Neural cell (in vitro differentiated cells): Measurements from ENCODE around the gene ASPRV1.

ENCODE experiments used
- EP300 ChIP-seq: fragments of 450-650 bp; conservative IDR thresholded peaks from 2 replicates; pipeline ENCODE4 v1.6.1; 2014; ENCODE audit warnings: antibody characterized with exemption, mild to moderate bottlenecking, moderate library complexity; ENCODE audit not compliant: poor library complexity, severe bottlenecking
- EZH2 ChIP-seq: fragments of 200-600, 300-800 bp; shearing (Covaris generic), sonication (generic); IDR thresholded peaks from 2 replicates; pipeline ENCODE4 v1.6.1; 2014; ENCODE audit warnings: antibody characterized with exemption, low read length, borderline replicate concordance, mild to moderate bottlenecking; ENCODE audit not compliant: insufficient read depth, poor library complexity, severe bottlenecking
- MXI1 ChIP-seq: fragments of 450-650 bp; conservative IDR thresholded peaks from 2 replicates; pipeline ENCODE4 v1.6.1; 2014; ENCODE audit warnings: antibody characterized with exemption, mild to moderate bottlenecking; ENCODE audit not compliant: poor library complexity, severe bottlenecking
- POLR2AphosphoS5 ChIP-seq: IDR thresholded peaks from 2 replicates; pipeline ENCODE4 v1.6.1; 2012
- RAD21 ChIP-seq: fragments of 450-650 bp; conservative IDR thresholded peaks from 2 replicates; pipeline ENCODE4 v1.6.1; 2014; ENCODE audit warnings: antibody characterized with exemption, mild to moderate bottlenecking, moderate library complexity
- SMC3 ChIP-seq: fragments of 450-650 bp; conservative IDR thresholded peaks from 2 replicates; pipeline ENCODE4 v1.6.1; 2014; ENCODE audit warnings: antibody characterized with exemption, mild to moderate bottlenecking, moderate library complexity; ENCODE audit not compliant: poor library complexity
- TAF1 ChIP-seq: IDR thresholded peaks from 2 replicates; pipeline ENCODE4 v1.6.1; 2012; ENCODE audit warnings: low read depth
- TF ChIP-seq, protein P1 (sequence below): fragments of 450-650 bp; IDR thresholded peaks from 2 replicates; pipeline ENCODE4 v1.5.1; 2014; ENCODE audit warnings: antibody characterized with exemption, mild to moderate bottlenecking, moderate library complexity; ENCODE audit not compliant: poor library complexity, severe bottlenecking
- TF ChIP-seq, protein P2 (sequence below): IDR thresholded peaks from 2 replicates; pipeline ENCODE4 v1.6.1; 2012; ENCODE audit warnings: borderline replicate concordance

DNA sequence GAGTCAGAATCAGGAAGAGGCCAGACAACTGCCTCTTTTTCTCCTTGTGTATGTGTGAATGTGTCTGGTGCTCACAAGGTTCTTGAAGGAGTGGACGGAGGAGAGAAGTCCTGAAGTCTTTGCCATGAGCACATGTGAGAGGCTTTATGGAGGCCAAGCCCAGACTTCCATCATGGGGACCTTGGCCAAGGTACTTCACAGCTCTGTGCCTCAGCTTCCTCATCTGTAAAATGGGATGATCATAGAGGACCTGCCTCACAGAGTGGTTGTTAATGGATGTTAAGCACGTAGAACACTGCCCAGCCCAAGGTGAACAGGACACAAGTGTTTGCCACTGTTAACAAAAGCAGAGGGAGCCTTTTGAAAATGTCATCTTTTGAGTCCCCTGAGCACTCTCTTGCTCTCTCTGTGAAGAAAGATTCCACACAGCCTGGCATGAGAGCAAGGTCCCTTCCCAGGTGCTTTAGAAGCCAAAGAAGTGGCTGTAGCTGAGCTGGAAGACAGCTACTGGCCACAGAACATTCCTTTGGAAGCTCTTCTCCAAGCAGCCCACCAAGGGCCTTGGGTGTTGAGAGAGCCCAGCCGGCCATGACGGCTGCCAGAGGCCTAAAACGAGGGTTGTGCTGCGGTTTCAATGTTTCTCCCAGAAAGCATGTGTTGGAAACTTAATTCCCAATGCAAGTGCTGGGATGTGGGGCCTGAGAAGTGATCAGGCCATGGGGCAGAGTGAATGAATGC, 41.8 kb upstream of the ASPRV1 start:
- TF ChIP-seq EZH2: no peak
- TF ChIP-seq, protein P1, sequence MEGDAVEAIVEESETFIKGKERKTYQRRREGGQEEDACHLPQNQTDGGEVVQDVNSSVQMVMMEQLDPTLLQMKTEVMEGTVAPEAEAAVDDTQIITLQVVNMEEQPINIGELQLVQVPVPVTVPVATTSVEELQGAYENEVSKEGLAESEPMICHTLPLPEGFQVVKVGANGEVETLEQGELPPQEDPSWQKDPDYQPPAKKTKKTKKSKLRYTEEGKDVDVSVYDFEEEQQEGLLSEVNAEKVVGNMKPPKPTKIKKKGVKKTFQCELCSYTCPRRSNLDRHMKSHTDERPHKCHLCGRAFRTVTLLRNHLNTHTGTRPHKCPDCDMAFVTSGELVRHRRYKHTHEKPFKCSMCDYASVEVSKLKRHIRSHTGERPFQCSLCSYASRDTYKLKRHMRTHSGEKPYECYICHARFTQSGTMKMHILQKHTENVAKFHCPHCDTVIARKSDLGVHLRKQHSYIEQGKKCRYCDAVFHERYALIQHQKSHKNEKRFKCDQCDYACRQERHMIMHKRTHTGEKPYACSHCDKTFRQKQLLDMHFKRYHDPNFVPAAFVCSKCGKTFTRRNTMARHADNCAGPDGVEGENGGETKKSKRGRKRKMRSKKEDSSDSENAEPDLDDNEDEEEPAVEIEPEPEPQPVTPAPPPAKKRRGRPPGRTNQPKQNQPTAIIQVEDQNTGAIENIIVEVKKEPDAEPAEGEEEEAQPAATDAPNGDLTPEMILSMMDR: no peak
- no peak for TF ChIP-seq RAD21
- no peak for TF ChIP-seq MXI1
- TF ChIP-seq EP300: no peak
- no peak for TF ChIP-seq POLR2AphosphoS5
- TF ChIP-seq TAF1: no peak
- TF ChIP-seq, protein P2, sequence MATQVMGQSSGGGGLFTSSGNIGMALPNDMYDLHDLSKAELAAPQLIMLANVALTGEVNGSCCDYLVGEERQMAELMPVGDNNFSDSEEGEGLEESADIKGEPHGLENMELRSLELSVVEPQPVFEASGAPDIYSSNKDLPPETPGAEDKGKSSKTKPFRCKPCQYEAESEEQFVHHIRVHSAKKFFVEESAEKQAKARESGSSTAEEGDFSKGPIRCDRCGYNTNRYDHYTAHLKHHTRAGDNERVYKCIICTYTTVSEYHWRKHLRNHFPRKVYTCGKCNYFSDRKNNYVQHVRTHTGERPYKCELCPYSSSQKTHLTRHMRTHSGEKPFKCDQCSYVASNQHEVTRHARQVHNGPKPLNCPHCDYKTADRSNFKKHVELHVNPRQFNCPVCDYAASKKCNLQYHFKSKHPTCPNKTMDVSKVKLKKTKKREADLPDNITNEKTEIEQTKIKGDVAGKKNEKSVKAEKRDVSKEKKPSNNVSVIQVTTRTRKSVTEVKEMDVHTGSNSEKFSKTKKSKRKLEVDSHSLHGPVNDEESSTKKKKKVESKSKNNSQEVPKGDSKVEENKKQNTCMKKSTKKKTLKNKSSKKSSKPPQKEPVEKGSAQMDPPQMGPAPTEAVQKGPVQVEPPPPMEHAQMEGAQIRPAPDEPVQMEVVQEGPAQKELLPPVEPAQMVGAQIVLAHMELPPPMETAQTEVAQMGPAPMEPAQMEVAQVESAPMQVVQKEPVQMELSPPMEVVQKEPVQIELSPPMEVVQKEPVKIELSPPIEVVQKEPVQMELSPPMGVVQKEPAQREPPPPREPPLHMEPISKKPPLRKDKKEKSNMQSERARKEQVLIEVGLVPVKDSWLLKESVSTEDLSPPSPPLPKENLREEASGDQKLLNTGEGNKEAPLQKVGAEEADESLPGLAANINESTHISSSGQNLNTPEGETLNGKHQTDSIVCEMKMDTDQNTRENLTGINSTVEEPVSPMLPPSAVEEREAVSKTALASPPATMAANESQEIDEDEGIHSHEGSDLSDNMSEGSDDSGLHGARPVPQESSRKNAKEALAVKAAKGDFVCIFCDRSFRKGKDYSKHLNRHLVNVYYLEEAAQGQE: no peak
- TF ChIP-seq SMC3: no peak
